ENCODE results near the gene SCN3A.

Gene SCN3A

DNA sequence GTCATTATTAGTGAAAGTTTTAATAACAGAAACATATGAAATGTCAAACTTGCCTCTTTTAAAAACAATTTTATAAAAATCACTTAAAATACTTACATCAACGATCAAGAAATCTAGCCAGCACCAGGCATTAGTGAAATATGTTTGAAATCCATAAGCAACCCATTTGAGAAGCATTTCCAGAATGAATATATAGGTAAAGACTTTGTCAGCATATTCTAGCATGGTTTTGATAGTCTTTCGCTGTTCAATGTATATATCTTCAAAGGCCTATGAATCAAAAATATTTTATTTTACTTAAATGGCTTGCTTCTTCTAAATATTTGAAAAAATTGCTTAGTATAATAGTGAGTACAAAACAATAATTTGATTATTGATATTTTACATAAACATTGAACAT, 91.1 kb downstream of the SCN3A start:
- no peak overlapping the region for H3K27ac Mint-ChIP-seq
- no peak for DNase-seq
- H3K4me1 Mint-ChIP-seq: no peaks in the 10 kb centered on the region
- H3K27me3 Mint-ChIP-seq: no peaks in the 10 kb centered on the region
- no peak overlapping the region for H3K4me3 Mint-ChIP-seq
- H3K9me3 Mint-ChIP-seq: no peaks in the 10 kb centered on the region
- ATAC-seq (replicated peaks): no peak
- H3K36me3 Mint-ChIP-seq: peaks cover 0 to 10% of the 10 kb centered on the region in 2 donors

- no peak for DNase-seq
- H3K9me3 Mint-ChIP-seq: no peaks in the 10 kb centered on the region
- H3K27me3 Mint-ChIP-seq: no peaks in the 10 kb centered on the region
- H3K36me3 Mint-ChIP-seq: peaks cover 0 to 10% of the 10 kb centered on the region in 2 donors
- H3K4me3 Mint-ChIP-seq: no peak overlapping the region
- H3K27ac Mint-ChIP-seq: no peak overlapping the region
- H3K4me1 Mint-ChIP-seq: no peaks in the 10 kb centered on the region
- no peak for ATAC-seq (replicated peaks)
Observed at GRCh38 chr2:165112133-165112573, 91.7 kb downstream of the SCN3A start.

DNA sequence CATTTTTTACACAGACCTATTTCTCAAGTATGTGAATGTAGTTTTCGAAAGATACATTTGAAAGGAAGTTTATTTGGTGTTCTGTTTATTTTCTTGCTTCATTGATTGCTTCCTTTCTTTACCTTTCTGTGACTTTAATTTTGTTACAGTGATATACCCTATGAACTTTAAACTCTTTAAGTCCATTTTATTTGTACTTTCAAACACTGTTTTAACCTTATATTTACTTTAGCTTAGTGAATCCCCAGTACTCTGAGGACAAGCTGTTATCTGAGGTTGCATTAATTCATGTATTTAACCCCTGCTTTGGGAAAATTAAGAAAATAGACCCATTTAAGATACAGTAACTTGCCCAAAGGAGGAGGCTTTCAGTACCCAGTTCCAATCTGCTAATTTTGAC, 93.5 kb downstream of the SCN3A start:
- ATAC-seq (replicated peaks): no peak
- Mint-ChIP-seq H3K4me1 (no peaks in the 10 kb centered on the region), H3K27ac (no peak overlapping the region), H3K27me3 (no peaks in the 10 kb centered on the region), H3K36me3 (peaks cover 0 to 10% of the 10 kb centered on the region in 2 donors), H3K4me3 (no peak overlapping the region), H3K9me3 (no peaks in the 10 kb centered on the region)
- DNase-seq: no peak

DNA sequence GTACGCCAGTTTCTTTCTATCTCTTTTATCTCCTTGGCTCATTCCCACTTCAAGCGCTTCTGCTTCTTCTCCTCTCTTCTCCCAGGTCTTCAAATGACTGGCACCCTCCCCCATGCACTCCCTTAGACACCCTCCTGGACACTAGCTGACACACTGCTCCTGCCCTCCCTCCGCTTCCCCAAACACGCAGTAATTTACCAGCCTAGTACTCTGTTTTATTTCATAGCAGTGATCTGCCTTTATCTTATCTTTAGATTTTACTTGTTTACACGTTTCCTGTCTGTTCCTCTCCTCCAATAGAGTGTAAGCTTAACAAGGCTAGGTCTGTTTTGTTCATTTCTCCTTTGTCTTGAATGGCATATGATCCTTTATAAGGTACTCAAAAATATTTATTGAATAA, 93.9 kb downstream of the SCN3A start:
- Mint-ChIP-seq H3K4me3 (no peak overlapping the region), H3K27ac (no peak overlapping the region), H3K27me3 (no peaks in the 10 kb centered on the region), H3K36me3 (peaks cover 0 to 10% of the 10 kb centered on the region in 2 donors), H3K4me1 (no peaks in the 10 kb centered on the region), H3K9me3 (no peaks in the 10 kb centered on the region)
- no peak for DNase-seq
- ATAC-seq (replicated peaks): no peak

GRCh38 chr2:165105926-165106325, 97.9 kb downstream of the SCN3A start:
- ATAC-seq (replicated peaks): no peak
- no peak overlapping the region for H3K27ac Mint-ChIP-seq
- no peak overlapping the region for H3K4me3 Mint-ChIP-seq
- no peaks in the 10 kb centered on the region for H3K9me3 Mint-ChIP-seq
- H3K36me3 Mint-ChIP-seq: no peaks in the 10 kb centered on the region
- DNase-seq: no peak
- H3K27me3 Mint-ChIP-seq: no peaks in the 10 kb centered on the region
- no peaks in the 10 kb centered on the region for H3K4me1 Mint-ChIP-seq

GRCh38 chr2:165087933-165088901, 115.6 kb downstream of the SCN3A start:
- no peak overlapping the region for H3K4me3 Mint-ChIP-seq
- H3K27ac Mint-ChIP-seq: no peak overlapping the region
- no peaks in the 10 kb centered on the region for H3K27me3 Mint-ChIP-seq
- no peaks in the 10 kb centered on the region for H3K4me1 Mint-ChIP-seq
- H3K9me3 Mint-ChIP-seq: peaks cover 0 to 3% of the 10 kb centered on the region in 2 donors
- ATAC-seq (replicated peaks) (no peak), DNase-seq (no peak)
- H3K36me3 Mint-ChIP-seq: peaks cover 17 to 21% of the 10 kb centered on the region in 2 donors

- Mint-ChIP-seq H3K4me3 (no peak overlapping the region), H3K27ac (no peak overlapping the region), H3K36me3 (peaks cover 17 to 19% of the 10 kb centered on the region in 2 donors), H3K4me1 (no peaks in the 10 kb centered on the region), H3K9me3 (peaks cover 7 to 8% of the 10 kb centered on the region in 2 donors), H3K27me3 (no peaks in the 10 kb centered on the region)
- DNase-seq: no peak
- ATAC-seq (replicated peaks): no peak
Observed at GRCh38 chr2:165086337-165086736, 117.5 kb downstream of the SCN3A start.

- H3K27ac Mint-ChIP-seq: no peak overlapping the region
- H3K9me3 Mint-ChIP-seq: peaks cover 10 to 13% of the 10 kb centered on the region in 2 donors
- H3K36me3 Mint-ChIP-seq: peaks cover 5 to 6% of the 10 kb centered on the region in 2 donors
- no peaks in the 10 kb centered on the region for H3K4me1 Mint-ChIP-seq
- no peak overlapping the region for H3K4me3 Mint-ChIP-seq
- no peak for DNase-seq
- H3K27me3 Mint-ChIP-seq: no peaks in the 10 kb centered on the region
- ATAC-seq (replicated peaks): no peak
Observed at GRCh38 chr2:165083326-165083725, 120.5 kb downstream of the SCN3A start.

- no peak for ATAC-seq (replicated peaks)
- Mint-ChIP-seq H3K9me3 (peaks cover 10 to 13% of the 10 kb centered on the region in 2 donors), H3K4me1 (no peaks in the 10 kb centered on the region), H3K27me3 (no peaks in the 10 kb centered on the region), H3K36me3 (peaks cover 5 to 6% of the 10 kb centered on the region in 2 donors), H3K4me3 (no peak overlapping the region), H3K27ac (no peak overlapping the region)
- DNase-seq: no peak
Observed at GRCh38 chr2:165082479-165082878, 121.4 kb downstream of the SCN3A start.

- H3K27me3 Mint-ChIP-seq: no peaks in the 10 kb centered on the region
- DNase-seq (no peak), ATAC-seq (replicated peaks) (no peak)
- H3K36me3 Mint-ChIP-seq: peaks cover 5 to 6% of the 10 kb centered on the region in 2 donors
- H3K27ac Mint-ChIP-seq: no peak overlapping the region
- peaks cover 10 to 13% of the 10 kb centered on the region in 2 donors for H3K9me3 Mint-ChIP-seq
- no peak overlapping the region for H3K4me3 Mint-ChIP-seq
- H3K4me1 Mint-ChIP-seq: no peaks in the 10 kb centered on the region
Observed at GRCh38 chr2:165081276-165081675, 122.6 kb downstream of the SCN3A start.

DNA sequence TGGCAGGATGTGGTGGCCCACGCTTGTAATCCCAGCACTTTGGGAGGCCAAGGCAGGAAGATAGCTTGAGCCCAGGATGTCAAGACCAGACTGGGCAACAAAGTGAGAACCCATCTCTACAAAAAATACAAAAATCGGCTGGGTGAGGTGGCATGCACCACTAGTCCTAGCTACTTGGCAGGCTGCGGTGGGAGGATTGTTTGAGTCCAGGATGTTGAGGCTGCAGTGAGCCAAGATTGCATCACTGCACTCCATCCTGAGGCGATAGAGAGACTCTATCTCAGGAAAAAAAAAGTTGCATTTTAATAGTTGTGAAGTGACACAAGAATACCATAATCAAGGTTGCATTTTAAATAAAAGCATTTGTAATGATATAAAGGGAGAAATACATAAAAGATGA, 124.4 kb downstream of the SCN3A start:
- no peaks in the 10 kb centered on the region for H3K27me3 Mint-ChIP-seq
- DNase-seq (no peak), ATAC-seq (replicated peaks) (no peak)
- no peak overlapping the region for H3K27ac Mint-ChIP-seq
- peaks cover 8 to 9% of the 10 kb centered on the region in 2 donors for H3K36me3 Mint-ChIP-seq
- H3K4me3 Mint-ChIP-seq: no peak overlapping the region
- H3K9me3 Mint-ChIP-seq: peaks cover 10 to 19% of the 10 kb centered on the region in 2 donors
- H3K4me1 Mint-ChIP-seq: no peaks in the 10 kb centered on the region

DNA sequence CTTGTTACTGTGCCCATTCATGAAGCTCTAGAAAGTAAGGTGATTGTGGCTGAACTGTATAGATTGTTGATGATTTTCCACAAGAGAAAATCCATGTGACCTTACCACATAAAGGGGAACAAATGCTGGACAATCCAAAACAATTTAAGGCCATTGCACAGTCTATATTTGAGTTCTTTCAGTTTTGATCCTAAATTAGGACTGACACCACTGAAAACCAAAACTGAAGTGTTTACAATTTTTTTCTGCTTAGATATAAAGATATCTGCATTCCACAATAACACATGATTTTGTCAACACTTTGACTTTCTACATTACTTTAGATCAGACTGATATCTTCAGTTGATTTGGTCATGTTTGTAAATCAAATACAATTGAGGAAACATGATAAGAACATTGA, 124.9 kb downstream of the SCN3A start:
- Mint-ChIP-seq H3K4me1 (no peaks in the 10 kb centered on the region), H3K27ac (no peak overlapping the region), H3K27me3 (no peaks in the 10 kb centered on the region), H3K36me3 (peaks cover 11 to 12% of the 10 kb centered on the region in 2 donors), H3K9me3 (peaks cover 10 to 20% of the 10 kb centered on the region in 2 donors), H3K4me3 (no peak overlapping the region)
- no peak for DNase-seq
- no peak for ATAC-seq (replicated peaks)

GRCh38 chr2:165074884-165075283, 129.0 kb downstream of the SCN3A start:
- DNase-seq (no peak), ATAC-seq (replicated peaks) (no peak)
- Mint-ChIP-seq H3K36me3 (peaks cover 4 to 8% of the 10 kb centered on the region in 2 donors), H3K4me1 (no peaks in the 10 kb centered on the region), H3K27me3 (no peaks in the 10 kb centered on the region), H3K4me3 (no peak overlapping the region), H3K9me3 (peaks cover 0 to 14% of the 10 kb centered on the region in 2 donors), H3K27ac (no peak overlapping the region)

- H3K9me3 Mint-ChIP-seq: peaks cover 0 to 12% of the 10 kb centered on the region in 2 donors
Observed at GRCh38 chr2:165074323-165074722, 129.5 kb downstream of the SCN3A start.

GRCh38 chr2:165070076-165070475, 133.8 kb downstream of the SCN3A start:
- no peak for DNase-seq
- Mint-ChIP-seq H3K4me3 (no peak overlapping the region), H3K36me3 (peaks cover 4 to 7% of the 10 kb centered on the region in 2 donors), H3K4me1 (no peaks in the 10 kb centered on the region), H3K27me3 (peaks cover 0 to 4% of the 10 kb centered on the region in 2 donors), H3K9me3 (peaks cover 0 to 9% of the 10 kb centered on the region in 2 donors), H3K27ac (no peak overlapping the region)
- ATAC-seq (replicated peaks): no peak

More at GRCh38 chr2:165074323-165074722, 129.5 kb downstream of the SCN3A start:
- H3K27ac Mint-ChIP-seq: no peak overlapping the region
- no peak for ATAC-seq (replicated peaks)
- DNase-seq: no peak
- H3K36me3 Mint-ChIP-seq: peaks cover 4 to 8% of the 10 kb centered on the region in 2 donors
- no peak overlapping the region for H3K4me3 Mint-ChIP-seq
- no peaks in the 10 kb centered on the region for H3K4me1 Mint-ChIP-seq
- H3K27me3 Mint-ChIP-seq: no peaks in the 10 kb centered on the region

Measured in stimulated activated naive B cell treated with anti-CD40 and anti-IgM and Interleukin-4, amounts not matched to agents 10 μg/mL and 1 μg/mL and 100 μg/mL, for 72 hours (primary cell).